PC-9 (cell line): Measurements from ENCODE around the gene NLGN2.

Experiments
- CTCF ChIP-seq: fragments of 200-600 bp; sonication (generic); conservative IDR thresholded peaks from 2 replicates; pipeline ENCODE4 v1.6.1; 2017; ENCODE audit warnings: mixed run types, antibody characterized with exemption, mild to moderate bottlenecking, moderate library complexity
- EZH2 ChIP-seq: fragments of 200-600 bp; sonication (generic); IDR thresholded peaks from 2 replicates; pipeline ENCODE4 v1.8.0; 2017; ENCODE audit warnings: antibody characterized with exemption, low read depth

DNA sequence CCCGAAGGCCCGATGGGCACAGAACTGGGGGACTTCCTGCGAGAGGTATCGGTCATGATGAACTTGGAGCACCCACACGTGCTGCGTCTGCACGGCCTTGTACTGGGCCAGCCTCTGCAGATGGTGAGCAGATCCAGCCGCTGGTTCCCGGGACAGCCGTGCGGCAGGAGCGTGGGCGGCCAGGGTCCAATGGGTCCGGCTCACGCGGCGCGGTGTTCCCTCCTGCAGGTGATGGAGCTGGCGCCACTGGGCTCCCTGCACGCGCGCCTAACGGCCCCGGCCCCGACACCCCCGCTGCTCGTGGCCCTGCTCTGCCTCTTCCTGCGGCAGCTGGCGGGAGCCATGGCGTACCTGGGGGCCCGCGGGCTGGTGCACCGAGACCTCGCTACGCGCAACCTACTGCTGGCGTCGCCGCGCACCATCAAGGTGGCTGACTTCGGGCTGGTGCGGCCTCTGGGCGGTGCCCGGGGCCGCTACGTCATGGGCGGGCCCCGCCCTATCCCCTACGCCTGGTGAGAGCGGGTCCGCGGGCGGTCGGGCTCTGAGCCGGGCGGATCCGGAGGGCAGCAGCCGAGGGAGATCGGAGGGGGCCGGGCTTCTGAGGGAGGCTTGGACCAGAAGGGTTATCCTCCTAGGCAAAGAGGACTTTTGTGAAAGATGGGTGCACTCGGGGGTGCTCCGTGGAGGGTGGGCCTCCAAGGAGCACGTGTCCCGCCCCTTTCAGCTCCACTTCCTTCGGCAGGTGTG lies 23.7 kb upstream of the NLGN2 start:
- TF ChIP-seq EZH2, result no peak
- no peak for TF ChIP-seq CTCF
